ENCODE measurements around the gene CCDC85A. TPM values are rescaled to one million over a fixed set of nuclear protein-coding genes. Genes with fewer than 3 reads are reported as not detected.

CCDC85A gene
- total RNA-seq, 2 donors from 2014 or later: 2.4 to 5.0 TPM

DNA sequence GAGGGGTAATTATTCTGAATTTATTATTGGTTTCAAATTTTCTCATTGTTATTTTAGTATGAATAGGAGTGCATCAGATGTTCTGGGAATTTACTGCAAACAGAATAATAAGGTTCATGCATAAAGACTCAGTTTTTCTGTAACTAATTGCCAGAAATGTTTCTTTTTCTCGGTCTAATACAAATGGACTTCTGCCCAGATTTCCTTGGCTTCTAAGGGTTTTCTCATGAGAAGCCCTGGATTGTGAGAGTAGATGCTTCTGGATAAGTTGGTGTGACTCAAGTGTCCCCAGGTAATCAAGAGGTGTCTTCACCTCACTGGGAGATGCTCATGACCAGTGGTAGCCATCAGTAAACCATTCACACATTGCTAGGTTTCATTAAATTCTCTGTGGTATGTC, 78.5 kb downstream of the CCDC85A start:
- Histone ChIP-seq H3K4me3 (no peak overlapping the region), H3K4me1 (no peaks in the 10 kb centered on the region), H3K27ac (no peak overlapping the region), H3K36me3 (no peaks in the 10 kb centered on the region), H3K27me3 (no peaks in the 10 kb centered on the region), H3K9me3 (no peaks in the 10 kb centered on the region)
- TF ChIP-seq, protein P1, sequence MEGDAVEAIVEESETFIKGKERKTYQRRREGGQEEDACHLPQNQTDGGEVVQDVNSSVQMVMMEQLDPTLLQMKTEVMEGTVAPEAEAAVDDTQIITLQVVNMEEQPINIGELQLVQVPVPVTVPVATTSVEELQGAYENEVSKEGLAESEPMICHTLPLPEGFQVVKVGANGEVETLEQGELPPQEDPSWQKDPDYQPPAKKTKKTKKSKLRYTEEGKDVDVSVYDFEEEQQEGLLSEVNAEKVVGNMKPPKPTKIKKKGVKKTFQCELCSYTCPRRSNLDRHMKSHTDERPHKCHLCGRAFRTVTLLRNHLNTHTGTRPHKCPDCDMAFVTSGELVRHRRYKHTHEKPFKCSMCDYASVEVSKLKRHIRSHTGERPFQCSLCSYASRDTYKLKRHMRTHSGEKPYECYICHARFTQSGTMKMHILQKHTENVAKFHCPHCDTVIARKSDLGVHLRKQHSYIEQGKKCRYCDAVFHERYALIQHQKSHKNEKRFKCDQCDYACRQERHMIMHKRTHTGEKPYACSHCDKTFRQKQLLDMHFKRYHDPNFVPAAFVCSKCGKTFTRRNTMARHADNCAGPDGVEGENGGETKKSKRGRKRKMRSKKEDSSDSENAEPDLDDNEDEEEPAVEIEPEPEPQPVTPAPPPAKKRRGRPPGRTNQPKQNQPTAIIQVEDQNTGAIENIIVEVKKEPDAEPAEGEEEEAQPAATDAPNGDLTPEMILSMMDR (IDR thresholded peaks at IDR 0.05): no peak
- no peak for DNase-seq (ENCODE audit: low spot score)

GRCh38 chr2:56263876-56264275, 80.1 kb downstream of the CCDC85A start:
- TF ChIP-seq, protein P1 (IDR thresholded peaks at IDR 0.05): no peak
- H3K9me3 ChIP-seq: no peaks in the 10 kb centered on the region
- no peak for DNase-seq (ENCODE audit: low spot score)
- H3K27me3 ChIP-seq: no peaks in the 10 kb centered on the region
- no peaks in the 10 kb centered on the region for H3K36me3 ChIP-seq
- H3K4me3 ChIP-seq: no peak overlapping the region
- no peaks in the 10 kb centered on the region for H3K4me1 ChIP-seq
- no peak overlapping the region for H3K27ac ChIP-seq

DNA sequence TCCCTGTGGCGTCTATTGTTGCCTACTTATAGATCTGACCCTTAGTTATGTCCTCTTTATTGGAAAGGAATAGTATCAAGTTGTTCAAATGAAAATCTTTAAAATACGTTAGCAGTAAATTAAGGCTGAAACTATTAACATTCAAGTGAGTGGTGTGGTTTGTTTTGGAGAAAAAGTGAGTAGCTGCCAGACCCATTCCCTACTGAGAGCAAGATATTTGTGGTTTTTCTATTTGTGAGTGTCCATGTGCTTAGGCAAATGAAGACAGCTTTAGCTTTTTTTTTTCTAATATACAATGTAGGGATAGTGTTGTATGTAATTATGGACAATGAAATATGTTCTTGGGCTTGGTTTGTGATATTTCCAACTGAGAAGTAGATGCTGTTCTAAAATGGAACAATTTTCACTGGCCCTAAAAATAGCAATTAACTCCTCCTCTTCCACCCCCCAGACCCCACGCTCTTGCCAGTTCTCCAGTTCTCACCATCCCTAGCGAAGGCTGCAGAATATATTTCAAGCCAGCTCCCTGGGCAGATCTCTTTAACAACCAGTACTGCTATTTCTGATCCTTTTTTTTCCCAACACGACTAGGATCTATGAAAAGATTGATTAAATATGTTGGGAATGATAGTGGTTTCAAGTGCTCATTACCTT, 83.1 kb downstream of the CCDC85A start:
- no peak overlapping the region for H3K27ac ChIP-seq
- DNase-seq (ENCODE audit: low spot score): no peak
- H3K27me3 ChIP-seq: no peaks in the 10 kb centered on the region
- no peaks in the 10 kb centered on the region for H3K9me3 ChIP-seq
- no peaks in the 10 kb centered on the region for H3K36me3 ChIP-seq
- TF ChIP-seq, protein P1 (IDR thresholded peaks at IDR 0.05): no peak
- H3K4me3 ChIP-seq: no peak overlapping the region
- H3K4me1 ChIP-seq: no peaks in the 10 kb centered on the region

DNA sequence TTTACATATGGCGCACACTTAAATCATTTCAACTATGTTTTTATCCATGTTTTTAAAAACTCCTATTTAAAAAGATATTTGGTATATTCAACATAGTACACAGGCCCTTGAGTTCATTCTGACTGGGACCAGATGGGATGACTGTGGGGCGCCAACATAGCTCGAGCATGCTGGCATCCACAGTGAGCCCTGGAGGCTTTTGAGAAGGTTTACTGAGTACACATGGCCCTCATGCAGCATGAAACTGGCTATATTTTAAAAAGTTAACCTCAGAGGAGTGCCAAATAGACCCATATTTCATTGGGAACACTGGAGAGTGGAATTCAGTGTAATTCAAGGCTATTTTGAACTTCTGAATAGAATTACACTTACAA, 83.6 kb downstream of the CCDC85A start:
- no peak for DNase-seq (ENCODE audit: low spot score)
- no peaks in the 10 kb centered on the region for H3K27me3 ChIP-seq
- H3K9me3 ChIP-seq: no peaks in the 10 kb centered on the region
- TF ChIP-seq, protein P1 (IDR thresholded peaks at IDR 0.05): no peak
- H3K36me3 ChIP-seq: no peaks in the 10 kb centered on the region
- no peaks in the 10 kb centered on the region for H3K4me1 ChIP-seq
- H3K4me3 ChIP-seq: no peak overlapping the region
- no peak overlapping the region for H3K27ac ChIP-seq

DNA sequence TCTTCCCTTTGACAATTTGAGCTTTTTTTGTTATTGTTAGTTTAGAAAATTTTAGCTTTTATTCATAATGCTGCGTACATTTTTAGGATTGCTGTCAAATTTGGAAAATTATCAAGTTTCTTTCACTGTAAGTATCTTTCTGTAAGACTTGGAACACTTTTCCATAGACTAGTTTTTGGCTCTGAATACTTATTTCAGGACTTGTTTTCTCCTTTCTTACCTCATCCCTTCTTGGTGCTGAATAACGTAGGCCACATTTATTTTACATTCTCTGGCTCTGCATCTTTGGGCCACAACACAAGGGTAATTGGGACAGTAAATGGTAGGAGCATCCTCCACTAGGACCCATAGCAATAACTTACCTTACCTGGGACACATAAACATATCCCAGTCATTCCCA, 85.1 kb downstream of the CCDC85A start:
- no peak for DNase-seq (ENCODE audit: low spot score)
- Histone ChIP-seq H3K9me3 (no peaks in the 10 kb centered on the region), H3K36me3 (no peaks in the 10 kb centered on the region), H3K4me1 (no peaks in the 10 kb centered on the region), H3K27ac (no peak overlapping the region), H3K27me3 (no peaks in the 10 kb centered on the region), H3K4me3 (no peak overlapping the region)
- TF ChIP-seq, protein P1 (IDR thresholded peaks at IDR 0.05): no peak

DNA sequence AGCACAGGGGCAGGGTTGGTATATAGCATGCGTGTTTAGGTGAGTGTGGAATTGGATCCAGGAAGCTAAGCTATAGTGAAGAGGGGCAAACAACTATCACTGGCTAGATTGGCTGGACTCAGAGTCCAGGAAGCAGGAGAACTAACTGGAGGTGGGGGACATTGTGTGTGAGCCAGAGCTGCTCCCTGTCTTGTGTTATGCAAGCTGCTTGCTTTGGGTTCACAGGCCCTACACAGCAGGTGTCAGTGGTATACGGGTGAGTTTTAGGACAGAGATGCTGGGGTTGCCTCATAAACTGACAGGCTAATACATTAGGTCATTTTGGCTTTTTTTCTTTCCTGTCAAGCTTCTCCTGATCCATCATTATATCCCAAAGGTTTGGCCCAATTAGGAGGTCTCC, 87.5 kb downstream of the CCDC85A start:
- DNase-seq (ENCODE audit: low spot score): no peak
- Histone ChIP-seq H3K27ac (no peak overlapping the region), H3K4me3 (no peak overlapping the region), H3K36me3 (no peaks in the 10 kb centered on the region), H3K27me3 (no peaks in the 10 kb centered on the region), H3K9me3 (no peaks in the 10 kb centered on the region), H3K4me1 (no peaks in the 10 kb centered on the region)
- TF ChIP-seq, protein P1 (IDR thresholded peaks at IDR 0.05): no peak

Data from right atrium auricular region (tissue), 2 donors.